Measurements from ENCODE around the gene DGCR6.

DNA sequence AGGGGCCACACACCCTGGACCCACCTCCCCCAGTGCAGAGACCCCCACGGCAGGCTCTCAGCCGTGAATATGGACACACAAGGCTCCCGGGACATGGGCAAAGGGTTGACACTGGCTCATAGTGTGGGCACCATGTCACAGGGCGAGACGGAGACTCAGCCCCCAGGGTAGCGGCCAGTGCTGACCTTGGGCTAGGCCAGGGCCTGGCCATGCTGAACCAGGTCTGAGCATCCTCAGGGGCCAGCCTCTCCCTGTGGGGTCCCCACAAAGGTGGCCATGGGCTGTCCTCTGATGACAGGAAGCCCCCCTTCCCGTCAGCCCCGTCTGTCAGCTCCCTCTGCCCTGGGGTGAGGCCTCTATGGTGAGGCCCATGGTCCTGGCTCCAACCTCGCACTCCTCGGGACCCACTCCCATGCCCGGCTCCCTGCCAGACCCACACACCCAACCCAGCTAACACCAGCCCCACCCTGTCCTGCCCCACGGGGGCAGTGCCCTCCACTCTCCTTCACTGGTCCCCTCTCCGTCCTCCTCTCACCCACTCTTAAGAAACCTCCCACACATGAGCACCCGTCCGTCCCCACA lies 49.0 kb downstream of the DGCR6 start:
- TF ChIP-seq, protein P1, sequence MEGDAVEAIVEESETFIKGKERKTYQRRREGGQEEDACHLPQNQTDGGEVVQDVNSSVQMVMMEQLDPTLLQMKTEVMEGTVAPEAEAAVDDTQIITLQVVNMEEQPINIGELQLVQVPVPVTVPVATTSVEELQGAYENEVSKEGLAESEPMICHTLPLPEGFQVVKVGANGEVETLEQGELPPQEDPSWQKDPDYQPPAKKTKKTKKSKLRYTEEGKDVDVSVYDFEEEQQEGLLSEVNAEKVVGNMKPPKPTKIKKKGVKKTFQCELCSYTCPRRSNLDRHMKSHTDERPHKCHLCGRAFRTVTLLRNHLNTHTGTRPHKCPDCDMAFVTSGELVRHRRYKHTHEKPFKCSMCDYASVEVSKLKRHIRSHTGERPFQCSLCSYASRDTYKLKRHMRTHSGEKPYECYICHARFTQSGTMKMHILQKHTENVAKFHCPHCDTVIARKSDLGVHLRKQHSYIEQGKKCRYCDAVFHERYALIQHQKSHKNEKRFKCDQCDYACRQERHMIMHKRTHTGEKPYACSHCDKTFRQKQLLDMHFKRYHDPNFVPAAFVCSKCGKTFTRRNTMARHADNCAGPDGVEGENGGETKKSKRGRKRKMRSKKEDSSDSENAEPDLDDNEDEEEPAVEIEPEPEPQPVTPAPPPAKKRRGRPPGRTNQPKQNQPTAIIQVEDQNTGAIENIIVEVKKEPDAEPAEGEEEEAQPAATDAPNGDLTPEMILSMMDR (IDR thresholded peaks at IDR 0.05; ENCODE audit: low read depth, low read length) = no peak
- TF ChIP-seq POLR2A (IDR thresholded peaks at IDR 0.05; ENCODE audit: extremely low read depth, insufficient read length) = no peak
